NCI-H1436 treated with DMSO at 0.1 percent for 48 hours (cell line): ENCODE results near the gene TTLL11.
"Not testable (repeated sequence)": the region's sequence is repeated elsewhere in the genome, so short reads cannot be mapped to it uniquely, and the experiment has no call there.

Experiments used
- DNase-seq: peaks from one replicate; lab custom pipeline; 2025; lab: John Stamatoyannopoulos, UW

TTLL11 gene

GRCh38 chr9:121813519-121814210, 279.4 kb downstream of the TTLL11 start:
- no peak for DNase-seq

- no peak for DNase-seq
Observed at GRCh38 chr9:121812159-121812735, 280.9 kb downstream of the TTLL11 start.

- no peak for DNase-seq
Observed at GRCh38 chr9:121811751-121812150, 281.4 kb downstream of the TTLL11 start.

- no peak for DNase-seq
Observed at GRCh38 chr9:121811140-121811539, 282.0 kb downstream of the TTLL11 start.

GRCh38 chr9:121810489-121810888, 282.6 kb downstream of the TTLL11 start:
- DNase-seq: no peak

GRCh38 chr9:121809356-121810050, 283.6 kb downstream of the TTLL11 start:
- no peak for DNase-seq

GRCh38 chr9:121808781-121809180, 284.3 kb downstream of the TTLL11 start:
- no peak for DNase-seq

GRCh38 chr9:121807823-121808278, 285.3 kb downstream of the TTLL11 start:
- no peak for DNase-seq

- no peak for DNase-seq
Observed at GRCh38 chr9:121807069-121807822, 285.9 kb downstream of the TTLL11 start.

- DNase-seq: no peak
Observed at GRCh38 chr9:121802753-121803152, 290.4 kb downstream of the TTLL11 start.

GRCh38 chr9:121801579-121801978, 291.5 kb downstream of the TTLL11 start:
- DNase-seq: no peak

- no peak for DNase-seq
Observed at GRCh38 chr9:121800376-121800775, 292.7 kb downstream of the TTLL11 start.

- DNase-seq: no peak
Observed at GRCh38 chr9:121798941-121799340, 294.2 kb downstream of the TTLL11 start.

- no peak for DNase-seq
Observed at GRCh38 chr9:121797081-121797480, 296.0 kb downstream of the TTLL11 start.

GRCh38 chr9:121794334-121794733, 298.8 kb downstream of the TTLL11 start:
- not testable (repeated sequence) for DNase-seq

- DNase-seq: not testable (repeated sequence)
Observed at GRCh38 chr9:121792476-121792875, 300.6 kb downstream of the TTLL11 start.

- DNase-seq: no peak
Observed at GRCh38 chr9:121790841-121791240, 302.3 kb downstream of the TTLL11 start.

GRCh38 chr9:121788686-121789366, 304.3 kb downstream of the TTLL11 start:
- DNase-seq: no peak

- no peak for DNase-seq
Observed at GRCh38 chr9:121786998-121787422, 306.1 kb downstream of the TTLL11 start.

- DNase-seq: no peak
Observed at GRCh38 chr9:121786543-121786948, 306.6 kb downstream of the TTLL11 start.

GRCh38 chr9:121785673-121786542, 307.2 kb downstream of the TTLL11 start:
- DNase-seq: no peak
